ENCODE data around the gene ATP8A2. TPM values are rescaled to one million over a fixed set of nuclear protein-coding genes. Genes with fewer than 3 reads are reported as not detected.
"Not testable (repeated sequence)": the region's sequence is repeated elsewhere in the genome, so short reads cannot be mapped to it uniquely, and the experiment has no call there.

ATP8A2 gene
- total RNA-seq, 1 experiment from 2014 or later, result 0.20 TPM

GRCh38 chr13:25528266-25528665 is 156.5 kb downstream of the ATP8A2 start:
- DNase-seq (ENCODE audit: extremely low read depth, low read depth), result no peak

- no peak for DNase-seq (ENCODE audit: extremely low read depth, low read depth)
Measured at GRCh38 chr13:25529425-25529824, 157.7 kb downstream of the ATP8A2 start.

- no peak for DNase-seq (ENCODE audit: extremely low read depth, low read depth)
Measured at GRCh38 chr13:25538276-25538675, 166.5 kb downstream of the ATP8A2 start.

- DNase-seq (ENCODE audit: extremely low read depth, low read depth), result no peak
Measured at GRCh38 chr13:25541434-25542123, 169.8 kb downstream of the ATP8A2 start.

- DNase-seq (ENCODE audit: extremely low read depth, low read depth), result not testable (repeated sequence)
Measured at GRCh38 chr13:25548991-25549390, 177.2 kb downstream of the ATP8A2 start.

GRCh38 chr13:25561812-25562211 is 190.0 kb downstream of the ATP8A2 start:
- DNase-seq (ENCODE audit: extremely low read depth, low read depth), result no peak

GRCh38 chr13:25570185-25570584 is 198.4 kb downstream of the ATP8A2 start:
- no peak for DNase-seq (ENCODE audit: extremely low read depth, low read depth)

GRCh38 chr13:25571237-25571636 is 199.5 kb downstream of the ATP8A2 start:
- DNase-seq (ENCODE audit: extremely low read depth, low read depth), result no peak

GRCh38 chr13:25572171-25572570 is 200.4 kb downstream of the ATP8A2 start:
- not testable (repeated sequence) for DNase-seq (ENCODE audit: extremely low read depth, low read depth)

- DNase-seq (ENCODE audit: extremely low read depth, low read depth), result peak; percentile 79
Measured at GRCh38 chr13:25574437-25575411, 202.9 kb downstream of the ATP8A2 start.

GRCh38 chr13:25575562-25575961 is 203.8 kb downstream of the ATP8A2 start:
- no peak for DNase-seq (ENCODE audit: extremely low read depth, low read depth)

GRCh38 chr13:25578526-25578925 is 206.8 kb downstream of the ATP8A2 start:
- no peak for DNase-seq (ENCODE audit: extremely low read depth, low read depth)

- DNase-seq (ENCODE audit: extremely low read depth, low read depth), result no peak
Measured at GRCh38 chr13:25579221-25579620, 207.4 kb downstream of the ATP8A2 start.

- DNase-seq (ENCODE audit: extremely low read depth, low read depth), result no peak
Measured at GRCh38 chr13:25581351-25581750, 209.6 kb downstream of the ATP8A2 start.

- no peak for DNase-seq (ENCODE audit: extremely low read depth, low read depth)
Measured at GRCh38 chr13:25584087-25584486, 212.3 kb downstream of the ATP8A2 start.

GRCh38 chr13:25585000-25585399 is 213.2 kb downstream of the ATP8A2 start:
- DNase-seq (ENCODE audit: extremely low read depth, low read depth), result no peak

GRCh38 chr13:25587326-25587980 is 215.7 kb downstream of the ATP8A2 start:
- no peak for DNase-seq (ENCODE audit: extremely low read depth, low read depth)

- no peak for DNase-seq (ENCODE audit: extremely low read depth, low read depth)
Measured at GRCh38 chr13:25588336-25589060, 216.7 kb downstream of the ATP8A2 start.

- DNase-seq (ENCODE audit: extremely low read depth, low read depth), result no peak
Measured at GRCh38 chr13:25598421-25598820, 226.6 kb downstream of the ATP8A2 start.

- DNase-seq (ENCODE audit: extremely low read depth, low read depth), result no peak
Measured at GRCh38 chr13:25602176-25602575, 230.4 kb downstream of the ATP8A2 start.

GRCh38 chr13:25604106-25604505 is 232.3 kb downstream of the ATP8A2 start:
- DNase-seq (ENCODE audit: extremely low read depth, low read depth), result no peak

All from NCI-H460 (cell line).